ENCODE data around the gene SERTAD1.

The SERTAD1 gene

DNA sequence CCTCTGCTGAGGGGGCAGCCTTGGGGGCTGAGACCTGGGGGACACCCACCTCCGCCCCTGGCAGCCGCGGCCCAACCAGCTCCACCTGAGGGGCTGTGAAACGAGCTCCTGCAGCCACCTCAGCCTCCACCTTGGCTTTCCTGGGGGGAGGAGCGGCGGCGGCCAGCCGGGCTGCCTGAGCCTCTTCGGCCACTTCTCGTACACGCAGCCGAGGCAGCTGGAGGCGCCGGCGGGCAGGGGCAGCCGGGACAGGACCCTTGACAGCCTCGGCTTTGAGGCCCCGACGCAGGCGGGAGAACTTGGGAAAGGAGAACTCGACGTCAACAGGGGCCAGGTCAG lies 28.3 kb downstream of the SERTAD1 start:
- no peak for DNase-seq

DNA sequence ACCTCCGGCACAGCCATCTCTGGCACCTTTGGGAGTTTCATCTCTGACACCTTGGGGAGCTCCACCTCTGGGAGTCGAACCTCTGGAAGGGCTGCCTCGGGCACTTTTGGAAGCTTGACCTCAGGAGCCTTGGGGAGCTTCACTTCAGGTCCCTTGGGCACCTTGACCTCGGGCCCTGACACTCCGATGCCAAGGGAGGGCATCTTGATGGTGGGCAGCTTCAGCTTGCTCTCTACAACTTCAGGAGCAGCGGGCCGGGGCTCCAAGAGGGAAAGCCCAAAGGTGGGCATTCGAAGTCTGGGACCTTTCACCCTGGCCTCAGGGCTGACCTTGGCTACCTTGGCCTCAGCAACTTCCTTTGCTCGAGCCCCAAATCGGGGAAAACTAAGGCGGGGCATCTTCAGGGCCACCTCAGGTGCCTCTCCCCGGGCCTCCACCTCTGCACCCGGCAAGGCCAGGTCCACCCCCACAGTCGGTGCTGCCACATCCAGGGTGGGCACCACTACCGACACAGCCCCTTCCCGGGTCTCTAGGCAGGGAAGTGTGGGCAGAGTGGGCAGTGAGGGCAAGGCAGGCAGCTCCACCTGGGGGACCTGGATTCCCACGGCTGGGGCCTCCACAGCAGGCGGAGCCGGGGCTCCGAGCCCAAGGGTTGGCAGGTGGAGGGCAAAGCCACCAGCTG lies 28.8 kb downstream of the SERTAD1 start:
- DNase-seq = no peak

DNA sequence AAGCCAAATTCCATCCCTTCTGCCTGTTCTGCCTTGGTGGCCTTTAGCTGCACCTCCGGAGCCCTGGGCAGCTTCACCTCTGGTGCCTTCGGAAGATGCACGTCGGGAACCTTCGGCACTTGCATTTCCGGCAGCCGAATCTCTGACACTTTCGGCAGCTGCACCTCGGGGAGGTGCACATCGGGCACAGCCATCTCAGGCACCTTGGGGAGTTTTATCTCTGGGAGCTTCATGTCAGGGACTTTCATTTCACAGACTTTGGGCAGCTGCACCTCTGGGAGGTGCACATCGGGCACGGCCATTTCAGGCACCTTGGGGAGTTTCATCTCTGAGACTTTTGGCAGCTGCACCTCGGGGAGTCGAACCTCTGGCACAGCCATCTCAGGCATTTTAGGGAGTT lies 29.8 kb downstream of the SERTAD1 start:
- DNase-seq = no peak

GRCh38 chr19:40394816-40395210 lies 31.0 kb downstream of the SERTAD1 start:
- no peak for DNase-seq

DNA sequence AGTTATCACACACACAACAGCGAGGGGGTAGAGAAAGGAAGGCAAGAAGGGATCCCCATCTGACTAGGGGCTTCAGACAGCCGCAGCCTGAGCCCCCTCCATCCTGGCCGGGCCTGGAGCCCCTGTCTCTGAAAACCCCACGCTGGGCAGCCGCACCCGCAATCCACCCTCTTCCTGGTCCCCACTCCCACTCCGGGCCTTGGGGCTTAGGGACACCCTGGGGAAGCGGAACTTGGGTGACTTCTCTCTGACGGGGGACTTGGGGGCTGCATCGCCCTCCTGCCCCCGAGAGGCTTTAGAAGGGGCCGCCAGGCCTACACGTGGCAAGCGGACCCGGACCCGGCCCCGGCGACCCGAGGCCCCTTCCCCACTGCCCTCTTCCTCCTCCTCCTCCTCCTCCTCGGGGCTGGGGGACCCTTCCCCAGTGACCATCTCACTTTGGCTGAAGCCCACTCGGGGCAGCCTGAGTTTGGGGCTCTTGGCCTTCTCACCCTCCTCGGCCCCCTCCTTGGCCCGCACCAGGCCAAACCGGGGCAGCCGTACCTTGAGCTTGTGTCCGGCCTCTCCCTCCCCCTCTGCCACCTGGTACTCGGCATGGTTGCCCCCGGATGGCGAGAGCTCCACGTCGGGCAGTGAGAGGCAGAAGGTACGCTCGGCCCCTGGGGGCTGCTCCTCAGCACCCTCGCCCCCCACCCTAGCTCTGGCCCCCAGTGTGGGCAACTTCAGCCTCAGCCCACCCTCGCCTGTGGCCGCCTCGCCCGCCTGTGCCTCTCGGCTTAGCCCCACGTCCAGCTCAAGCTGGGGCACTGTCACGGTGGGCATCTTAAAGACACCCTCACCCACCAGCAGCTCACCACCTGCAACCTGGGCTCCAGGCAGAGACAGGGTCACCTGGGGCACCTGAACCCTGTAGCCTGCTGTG lies 31.6 kb downstream of the SERTAD1 start:
- no peak for DNase-seq

DNA sequence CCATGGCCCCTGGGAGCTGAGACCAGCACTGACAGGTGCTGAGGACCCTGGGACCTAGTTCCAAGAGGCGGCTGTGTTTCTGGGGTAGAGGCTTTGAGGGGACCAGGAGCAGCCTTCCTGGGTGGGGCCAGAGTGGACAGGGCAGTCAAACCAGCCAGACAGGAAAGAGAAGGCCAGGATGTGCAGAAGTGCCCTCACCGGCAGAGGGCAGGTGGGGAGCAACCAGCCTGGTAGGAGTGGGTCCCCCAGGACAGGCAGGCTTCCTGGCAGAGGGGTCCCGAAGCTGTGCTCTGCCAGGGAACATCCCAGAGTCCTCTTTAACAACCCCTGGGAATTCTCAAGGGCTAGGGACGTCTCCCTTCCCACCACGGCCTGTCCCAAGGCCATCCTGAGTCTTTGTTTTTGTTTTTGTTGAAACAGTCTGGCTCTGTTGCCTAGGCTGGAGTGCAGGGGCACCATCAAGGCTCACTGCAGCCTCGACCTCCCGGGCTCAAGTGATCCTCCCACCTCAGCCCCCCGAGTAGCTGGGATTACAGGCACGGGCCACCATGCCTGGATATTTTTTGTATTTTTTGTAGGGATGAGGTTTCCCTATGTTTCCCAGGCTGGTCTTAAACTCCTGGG lies 32.8 kb downstream of the SERTAD1 start:
- no peak for DNase-seq

- no peak for DNase-seq
Observed at GRCh38 chr19:40392123-40392522, 33.7 kb downstream of the SERTAD1 start.

- no peak for DNase-seq
Observed at GRCh38 chr19:40390084-40390742, 35.6 kb downstream of the SERTAD1 start, which contains the start of gene HIPK4. Gene HIPK4, minus strand, starts transcription at chr19:40390181. Its CDS starts 279 bp downstream, at chr19:40389902.

DNA sequence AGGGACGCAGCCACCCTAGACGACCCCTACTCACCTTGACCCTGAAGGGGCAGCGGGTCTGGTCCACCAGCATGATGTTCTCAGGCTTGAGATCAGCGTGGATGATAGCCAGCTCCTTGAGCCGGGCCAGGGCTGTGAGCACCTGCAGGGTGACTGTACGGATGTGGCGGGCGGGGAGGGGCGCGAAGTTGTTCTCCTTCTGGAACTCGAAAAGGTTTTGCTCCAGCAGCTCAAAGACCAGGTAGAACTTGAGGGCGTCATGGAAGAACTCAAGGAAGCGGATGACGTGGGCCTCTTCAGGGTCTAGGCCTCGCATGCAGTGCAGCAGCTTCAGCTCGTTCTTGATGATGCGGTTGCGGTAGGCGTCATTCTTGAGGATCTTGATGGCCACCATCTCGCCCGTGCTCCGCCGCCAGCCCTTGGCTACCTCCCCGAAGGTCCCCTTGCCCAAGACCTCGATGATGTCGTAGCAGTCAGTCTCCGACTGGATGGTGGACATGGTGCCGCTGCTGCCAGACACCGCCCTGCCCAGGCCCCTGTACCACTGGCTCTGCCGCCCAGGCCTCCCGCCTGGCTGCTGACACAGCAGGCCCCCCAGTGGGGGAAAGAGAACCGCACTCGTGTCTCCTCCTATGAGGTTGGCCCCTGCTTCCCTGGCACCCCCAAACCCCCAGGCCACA lies 36.2 kb downstream of the SERTAD1 start:
- DNase-seq = no peak

- DNase-seq = no peak
Observed at GRCh38 chr19:40388481-40388880, 37.3 kb downstream of the SERTAD1 start.

GRCh38 chr19:40387155-40387554 lies 38.6 kb downstream of the SERTAD1 start:
- DNase-seq = no peak

DNA sequence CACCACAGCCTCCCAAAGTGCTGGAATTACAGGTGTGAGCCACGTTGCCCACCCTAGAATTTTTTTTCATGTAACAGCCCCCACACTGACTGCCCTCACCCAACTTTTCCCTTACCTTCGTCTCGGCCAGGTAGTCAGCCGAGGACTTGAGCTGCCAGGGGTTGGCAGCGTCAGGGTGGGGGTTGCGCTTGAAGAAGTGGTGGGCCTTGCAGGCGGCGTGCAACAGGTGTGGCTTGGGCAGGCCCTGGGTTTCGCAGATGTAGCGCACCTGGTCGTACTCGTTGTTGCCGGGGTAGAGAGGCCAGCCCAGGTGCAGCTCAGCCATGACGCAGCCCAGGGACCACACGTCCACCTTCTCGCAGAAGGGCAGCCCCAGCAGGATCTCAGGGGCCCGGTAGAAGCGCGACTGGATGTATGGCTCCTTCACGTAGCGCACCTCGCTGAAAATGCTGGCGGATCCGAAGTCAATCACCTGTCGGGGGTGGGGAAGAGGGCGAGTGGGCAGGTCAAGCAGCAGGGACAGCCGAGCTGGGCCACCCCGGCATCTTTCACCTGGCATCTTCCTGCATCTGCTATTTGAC lies 42.0 kb downstream of the SERTAD1 start:
- no peak for DNase-seq

DNA sequence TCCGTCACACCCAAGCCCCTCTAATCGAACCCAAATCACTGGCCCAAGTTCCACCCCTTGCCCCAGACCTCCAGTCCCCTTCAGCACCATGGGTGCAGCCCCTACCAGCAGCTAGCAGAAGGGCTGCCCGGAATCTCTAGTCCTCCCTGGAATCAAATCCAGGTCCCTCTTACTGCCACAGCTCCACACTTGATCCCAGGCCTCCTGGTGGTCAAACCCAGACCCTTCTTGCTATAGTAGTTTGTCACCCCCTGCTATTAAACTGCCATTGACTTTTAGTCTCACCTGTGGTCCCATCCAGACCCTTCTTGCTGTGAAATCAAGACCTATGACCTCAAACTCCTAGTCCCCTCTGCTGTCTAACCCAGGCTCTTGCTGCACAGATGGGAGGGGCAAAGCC lies 44.5 kb downstream of the SERTAD1 start:
- no peak for DNase-seq

- no peak for DNase-seq
Observed at GRCh38 chr19:40380199-40381037, 45.4 kb downstream of the SERTAD1 start.

GRCh38 chr19:40379446-40380198 lies 46.2 kb downstream of the SERTAD1 start:
- DNase-seq = no peak

- no peak for DNase-seq
Observed at GRCh38 chr19:40378509-40378908, 47.3 kb downstream of the SERTAD1 start.

DNA sequence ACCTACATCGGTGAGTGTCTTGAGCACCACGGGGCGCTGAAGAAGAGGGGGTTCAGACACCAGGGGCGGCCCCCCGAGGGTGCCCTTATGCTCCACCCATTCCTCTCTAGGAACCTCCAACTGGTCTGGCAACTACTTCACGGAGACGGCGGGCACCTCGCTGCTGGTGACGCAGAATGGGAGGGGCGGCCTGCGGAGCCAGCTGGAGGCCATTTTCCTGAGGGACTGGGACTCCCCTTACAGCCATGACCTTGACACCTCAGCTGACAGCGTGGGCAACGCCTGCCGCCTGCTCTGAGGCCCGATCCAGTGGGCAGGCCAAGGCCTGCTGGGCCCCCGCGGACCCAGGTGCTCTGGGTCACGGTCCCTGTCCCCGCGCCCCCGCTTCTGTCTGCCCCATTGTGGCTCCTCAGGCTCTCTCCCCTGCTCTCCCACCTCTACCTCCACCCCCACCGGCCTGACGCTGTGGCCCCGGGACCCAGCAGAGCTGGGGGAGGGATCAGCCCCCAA lies 47.9 kb downstream of the SERTAD1 start:
- DNase-seq = no peak

GRCh38 chr19:40376286-40376862 lies 49.4 kb downstream of the SERTAD1 start:
- DNase-seq = no peak

DNA sequence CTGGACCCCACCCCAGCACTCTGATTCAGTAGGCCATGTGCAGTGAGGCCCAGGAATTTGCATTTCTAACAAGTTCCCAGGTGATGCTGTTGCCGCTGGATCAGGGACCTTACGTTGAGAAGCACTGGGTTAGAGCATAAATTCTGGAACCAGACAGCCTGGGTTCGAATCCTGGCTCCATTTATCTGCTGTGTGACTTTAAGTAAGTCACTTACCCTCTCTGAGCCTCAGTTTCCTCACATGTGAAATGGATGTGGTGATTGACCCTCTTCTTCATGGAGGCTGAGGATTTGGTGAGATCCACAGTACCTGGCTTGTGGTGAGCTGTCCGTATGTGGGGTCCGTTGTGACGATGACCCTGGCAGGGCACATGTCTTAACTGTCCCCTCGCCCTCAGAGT lies 51.7 kb downstream of the SERTAD1 start:
- no peak for DNase-seq

DNA sequence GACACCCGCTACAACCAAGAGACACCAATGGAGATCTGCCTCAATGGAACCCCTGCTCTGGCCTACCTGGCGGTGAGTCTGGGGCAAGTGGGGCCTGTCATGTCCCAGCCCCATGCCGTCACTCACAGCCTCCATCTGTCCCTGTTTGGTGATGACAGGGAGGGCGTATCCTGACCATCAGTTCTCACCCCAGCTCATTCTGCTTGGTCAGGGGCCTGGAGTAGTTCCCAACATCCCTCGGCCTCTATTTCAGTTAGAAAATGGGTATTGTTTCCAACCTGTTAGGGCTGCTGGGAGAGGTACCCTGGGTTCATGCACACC lies 54.0 kb downstream of the SERTAD1 start:
- no peak for DNase-seq
